Thoracic aorta (tissue), 2 donors: ENCODE measurements around the gene CYP2E1. TPM values are rescaled to one million over a fixed set of nuclear protein-coding genes. Genes with fewer than 3 reads are reported as not detected.
"Not testable (repeated sequence)": the region's sequence is repeated elsewhere in the genome, so short reads cannot be mapped to it uniquely, and the experiment has no call there.

ENCODE experiments used
- ATAC-seq: fragments of 150-250 bp; one replicate; pipeline ENCODE4 v1.8.0; 2017; ENCODE audit warnings: low read depth; ENCODE audit not compliant: insufficient number of reproducible peaks, low FRiP score
- DNase-seq: peaks from one replicate; pipeline ENCODE4 v3.0.0-alpha.2; 2020; ENCODE audit warnings: low spot score
- H3K27ac ChIP-seq, 2 donors: fragments of 200-600 bp; sonication (generic); 1 replicate in 1 of 2; 2 replicates in 1 of 2; pipeline ENCODE4 v1.5.1; 2016; ENCODE audit warnings: mild to moderate bottlenecking in 2 of 2, moderate library complexity in 2 of 2
- H3K27me3 ChIP-seq: fragments of 200-600 bp; sonication (generic); replicated peaks from 2 replicates; pipeline ENCODE4 v1.6.0; 2016; ENCODE audit warnings: mild to moderate bottlenecking; ENCODE audit not compliant: insufficient read depth
- H3K36me3 ChIP-seq: fragments of 200-600 bp; sonication (generic); one replicate; pipeline ENCODE4 v1.5.1; 2016
- H3K4me1 ChIP-seq, 2 donors: fragments of 200-600 bp; sonication (generic); 1 replicate in 1 of 2; 2 replicates in 1 of 2; pipeline versions ENCODE4 v1.5.1 to v1.6.0; 2016; ENCODE audit warnings: low read depth in 2 of 2, mild to moderate bottlenecking in 1 of 2; ENCODE audit not compliant: control insufficient read depth in 1 of 2
- H3K4me3 ChIP-seq: fragments of 200-600 bp; sonication (generic); 2 replicates; pipeline ENCODE4 v1.5.1; 2016; ENCODE audit warnings: mild to moderate bottlenecking
- H3K9me3 ChIP-seq: fragments of 200-600 bp; sonication (generic); 2 replicates; pipeline ENCODE4 v1.5.1; 2016
- total RNA-seq, 2 donors: library from RNA; depleted of rRNA; stranded (reverse); fragments of >200 nt; gene quantifications; one replicate each; pipeline versions ENCODE4 v1.1.0 to v1.2.3, GENCODE V29; 2016
- TF ChIP-seq, protein P1 (sequence below): fragments of 200-600 bp; sonication (generic); IDR thresholded peaks from one replicate; pipeline ENCODE4 v1.5.1; 2019; ENCODE audit warnings: antibody characterized with exemption

CYP2E1 gene
- total RNA-seq, 2 donors from 2014 or later, result 2.9 to 5.3 TPM

- no peak for ATAC-seq
- peaks cover under 1% of the 10 kb centered on the region for H3K9me3 ChIP-seq
- no peak overlapping the region for H3K27ac ChIP-seq
- no peaks in the 10 kb centered on the region for H3K36me3 ChIP-seq
- no peak overlapping the region for H3K4me3 ChIP-seq
- no peaks in the 10 kb centered on the region for H3K4me1 ChIP-seq
- TF ChIP-seq, protein P1, sequence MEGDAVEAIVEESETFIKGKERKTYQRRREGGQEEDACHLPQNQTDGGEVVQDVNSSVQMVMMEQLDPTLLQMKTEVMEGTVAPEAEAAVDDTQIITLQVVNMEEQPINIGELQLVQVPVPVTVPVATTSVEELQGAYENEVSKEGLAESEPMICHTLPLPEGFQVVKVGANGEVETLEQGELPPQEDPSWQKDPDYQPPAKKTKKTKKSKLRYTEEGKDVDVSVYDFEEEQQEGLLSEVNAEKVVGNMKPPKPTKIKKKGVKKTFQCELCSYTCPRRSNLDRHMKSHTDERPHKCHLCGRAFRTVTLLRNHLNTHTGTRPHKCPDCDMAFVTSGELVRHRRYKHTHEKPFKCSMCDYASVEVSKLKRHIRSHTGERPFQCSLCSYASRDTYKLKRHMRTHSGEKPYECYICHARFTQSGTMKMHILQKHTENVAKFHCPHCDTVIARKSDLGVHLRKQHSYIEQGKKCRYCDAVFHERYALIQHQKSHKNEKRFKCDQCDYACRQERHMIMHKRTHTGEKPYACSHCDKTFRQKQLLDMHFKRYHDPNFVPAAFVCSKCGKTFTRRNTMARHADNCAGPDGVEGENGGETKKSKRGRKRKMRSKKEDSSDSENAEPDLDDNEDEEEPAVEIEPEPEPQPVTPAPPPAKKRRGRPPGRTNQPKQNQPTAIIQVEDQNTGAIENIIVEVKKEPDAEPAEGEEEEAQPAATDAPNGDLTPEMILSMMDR, result no peak
- no peak for DNase-seq
- no peaks in the 10 kb centered on the region for H3K27me3 ChIP-seq
Observed at GRCh38 chr10:133567609-133568286, 40.6 kb downstream of the CYP2E1 start.

DNA sequence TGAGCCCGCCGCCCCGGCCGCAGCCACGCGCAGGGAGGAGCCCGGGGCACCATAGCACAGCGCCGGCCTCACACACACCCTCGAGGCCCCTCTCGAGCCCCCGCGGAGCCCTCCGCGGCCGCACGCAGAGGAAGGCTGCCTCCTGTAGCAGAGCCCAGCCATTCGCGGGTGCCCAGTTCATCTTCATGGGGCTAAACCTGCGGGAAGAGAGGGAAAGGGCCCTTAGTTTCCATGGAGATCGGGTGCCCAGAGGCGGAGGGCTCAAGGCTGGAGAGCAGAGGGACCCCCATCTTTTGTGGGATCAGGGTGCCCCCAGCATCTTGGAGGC is 41.1 kb downstream of the CYP2E1 start:
- TF ChIP-seq, protein P1, result no peak
- H3K36me3 ChIP-seq, result no peaks in the 10 kb centered on the region
- no peak overlapping the region for H3K4me3 ChIP-seq
- ATAC-seq (no peak), DNase-seq (no peak)
- peaks cover 5% of the 10 kb centered on the region for H3K9me3 ChIP-seq
- no peak overlapping the region for H3K27ac ChIP-seq
- no peaks in the 10 kb centered on the region for H3K27me3 ChIP-seq
- no peaks in the 10 kb centered on the region for H3K4me1 ChIP-seq

GRCh38 chr10:133568831-133569527 is 41.8 kb downstream of the CYP2E1 start:
- ATAC-seq, H3K4me1 ChIP-seq, H3K36me3 ChIP-seq, H3K27me3 ChIP-seq, DNase-seq, H3K27ac ChIP-seq, H3K4me3 ChIP-seq: not testable (repeated sequence)
- H3K9me3 ChIP-seq, result peaks cover 11% of the 10 kb centered on the region

DNA sequence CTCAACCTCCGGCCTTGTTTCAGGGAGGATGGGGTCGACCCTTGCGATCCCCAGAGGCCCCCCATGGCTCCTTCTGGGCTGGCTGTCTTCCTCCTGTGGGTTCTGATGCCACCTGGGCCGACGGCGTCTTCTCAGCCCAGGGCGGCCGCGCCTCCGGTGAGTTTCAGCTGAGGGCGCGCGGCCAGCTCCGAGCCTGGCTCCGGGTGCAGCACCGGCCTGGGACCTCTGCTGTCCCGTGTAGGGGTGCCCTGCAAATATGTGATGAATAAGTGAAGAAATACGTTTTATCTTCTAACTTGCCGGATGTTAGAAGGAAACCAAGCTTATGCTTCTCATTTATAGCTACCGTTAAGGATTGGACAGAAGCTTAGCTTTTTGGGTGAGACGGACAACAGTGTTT is 42.6 kb downstream of the CYP2E1 start:
- not testable (repeated sequence) for H3K27ac ChIP-seq, DNase-seq, H3K36me3 ChIP-seq, H3K27me3 ChIP-seq, H3K4me1 ChIP-seq, H3K4me3 ChIP-seq, ATAC-seq
- peaks cover 11% of the 10 kb centered on the region for H3K9me3 ChIP-seq

- ATAC-seq, H3K36me3 ChIP-seq, H3K27me3 ChIP-seq, H3K4me1 ChIP-seq, H3K4me3 ChIP-seq, H3K27ac ChIP-seq, DNase-seq: not testable (repeated sequence)
- H3K9me3 ChIP-seq, result peaks cover 11% of the 10 kb centered on the region
Observed at GRCh38 chr10:133572055-133572454, 44.9 kb downstream of the CYP2E1 start.

DNA sequence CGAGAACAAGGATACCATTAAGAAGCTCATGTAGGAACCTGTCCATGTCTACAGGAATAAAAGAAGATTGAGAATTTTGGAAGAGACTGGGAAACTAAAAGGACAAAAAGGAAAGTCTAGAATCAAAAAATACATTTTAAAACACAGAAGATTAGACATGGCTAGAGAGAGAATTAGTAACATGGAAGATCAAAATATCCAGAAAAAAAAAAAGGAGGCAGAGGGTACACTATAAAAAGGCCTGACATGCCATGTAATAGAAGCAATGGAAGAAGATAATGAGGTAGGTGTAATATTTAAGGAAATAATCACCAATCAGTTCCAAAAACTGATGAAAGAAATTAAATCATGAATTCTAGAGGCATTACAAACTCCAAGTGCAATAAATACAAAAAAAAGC is 46.3 kb downstream of the CYP2E1 start:
- not testable (repeated sequence) for H3K36me3 ChIP-seq, H3K27ac ChIP-seq, H3K4me3 ChIP-seq, ATAC-seq, DNase-seq, H3K4me1 ChIP-seq, H3K27me3 ChIP-seq
- peaks cover 11% of the 10 kb centered on the region for H3K9me3 ChIP-seq

GRCh38 chr10:133577037-133577436 is 49.9 kb downstream of the CYP2E1 start:
- not testable (repeated sequence) for H3K4me3 ChIP-seq, ATAC-seq, H3K27me3 ChIP-seq, H3K4me1 ChIP-seq, H3K36me3 ChIP-seq, DNase-seq, H3K27ac ChIP-seq
- peaks cover 11% of the 10 kb centered on the region for H3K9me3 ChIP-seq

Other genes with a start within 250 kb of the CYP2E1 start
- gene TUBGCP2, start 218.5 kb upstream of the CYP2E1 start, total RNA-seq, result 10 to 100 TPM; 51.2 to 65.5 TPM
- 10 to 100 TPM; 20.0 to 33.2 TPM for gene ZNF511, start 218.4 kb upstream of the CYP2E1 start, total RNA-seq
- gene CALY, start 190.5 kb upstream of the CYP2E1 start, total RNA-seq, result not detected
- gene PRAP1, start 180.0 kb upstream of the CYP2E1 start, total RNA-seq, result not detected
- 10 to 100 TPM; 13.1 to 26.1 TPM for gene FUOM, start 169.3 kb upstream of the CYP2E1 start, total RNA-seq
- 10 to 100 TPM; 27.5 to 64.6 TPM for gene ECHS1, start 154.0 kb upstream of the CYP2E1 start, total RNA-seq
- 1 to 10 TPM; 7.0 to 9.1 TPM for gene PAOX, start 148.1 kb upstream of the CYP2E1 start, total RNA-seq
- 10 to 100 TPM; 18.0 to 18.6 TPM for gene MTG1, start 133.2 kb upstream of the CYP2E1 start, total RNA-seq
- gene SPRN, start 102.7 kb upstream of the CYP2E1 start, total RNA-seq, result not detected
- gene SCART1, start 73.4 kb upstream of the CYP2E1 start, total RNA-seq, result 10 to 100 TPM; 10.6 to 12.1 TPM
- gene SYCE1, start 38.2 kb downstream of the CYP2E1 start, total RNA-seq, result 1 to 10 TPM in 1 of 2 donors, not detected in 1; 1.8 TPM
- gene FRG2B, start 99.4 kb downstream of the CYP2E1 start, total RNA-seq, result not detected